Dermis lymphatic vessel endothelial cell (primary cell): ENCODE results near the gene MRPL58. TPM values are rescaled to one million over a fixed set of nuclear protein-coding genes. Genes with fewer than 3 reads are reported as not detected.

Source experiments
- total RNA-seq: library from RNA; depleted of rRNA; stranded (reverse); fragments of >200 nt; gene quantifications from 2 replicates; pipeline ENCODE4 v1.2.1, GENCODE V29; 2014

MRPL58 gene
- total RNA-seq, result 17.1 and 18.3 TPM in 2 replicates

GRCh38 chr17:75012346-75013091 lies at the start of gene MRPL58:
MRPL58 (plus strand) TSS chr17:75012670; CDS start chr17:75012687, 17 bp downstream.

GRCh38 chr17:74972107-74972972 lies 40.1 kb upstream of the MRPL58 start, which contains the start of gene HID1:
HID1 (minus strand) TSS chr17:74972759; CDS start chr17:74972656, 103 bp downstream.

GRCh38 chr17:74987418-74987908 lies 25.0 kb upstream of the MRPL58 start, which contains the start of gene CDR2L:
CDR2L (plus strand) TSS chr17:74987632; CDS start chr17:74988044, 412 bp downstream.

GRCh38 chr17:75046407-75047289 lies 34.2 kb downstream of the MRPL58 start, which contains the start of the genes ATP5PD and KCTD2:
ATP5PD (minus strand) TSS chr17:75046969; CDS start chr17:75042650, 4,319 bp downstream.
KCTD2 (plus strand) TSS chr17:75047225; CDS start chr17:75047251, 26 bp downstream.

Other genes starting within 250 kb of the MRPL58 start
- gene NAT9, start 236.3 kb upstream of the MRPL58 start, total RNA-seq, result 23.4 and 25.4 TPM in 2 replicates
- under 0.01 TPM in 1 of 2 replicates, not detected in the other for gene GRIN2C, start 152.8 kb upstream of the MRPL58 start, total RNA-seq
- gene FDXR, start 139.7 kb upstream of the MRPL58 start, total RNA-seq, result 19.3 and 20.4 TPM in 2 replicates
- not detected in 2 replicates for gene FADS6, start 119.0 kb upstream of the MRPL58 start, total RNA-seq
- not detected in 2 replicates for gene USH1G, start 89.4 kb upstream of the MRPL58 start, total RNA-seq
- not detected in 2 replicates for gene OTOP2, start 88.4 kb upstream of the MRPL58 start, total RNA-seq
- not detected in 2 replicates for gene OTOP3, start 76.8 kb upstream of the MRPL58 start, total RNA-seq
- 41.6 and 45.6 TPM in 2 replicates for gene HID1, start 39.9 kb upstream of the MRPL58 start, total RNA-seq
- 4.3 and 7.0 TPM in 2 replicates for gene CDR2L, start 25.0 kb upstream of the MRPL58 start, total RNA-seq
- gene ATP5PD, start 34.3 kb downstream of the MRPL58 start, total RNA-seq, result 202 and 234 TPM in 2 replicates
- 10.2 and 11.6 TPM in 2 replicates for gene KCTD2, start 34.6 kb downstream of the MRPL58 start, total RNA-seq
- gene SLC16A5, start 75.3 kb downstream of the MRPL58 start, total RNA-seq, result 5.0 and 5.2 TPM in 2 replicates
- gene ARMC7, start 97.3 kb downstream of the MRPL58 start, total RNA-seq, result 2.4 and 5.8 TPM in 2 replicates
- gene NT5C, start 119.1 kb downstream of the MRPL58 start, total RNA-seq, result 38.9 and 67.3 TPM in 2 replicates
- gene JPT1, start 141.8 kb downstream of the MRPL58 start, total RNA-seq, result 41.5 and 64.9 TPM in 2 replicates
- 132 and 135 TPM in 2 replicates for gene SUMO2, start 170.3 kb downstream of the MRPL58 start, total RNA-seq
- gene NUP85, start 193.0 kb downstream of the MRPL58 start, total RNA-seq, result 28.7 and 30.8 TPM in 2 replicates
- gene GGA3, start 248.9 kb downstream of the MRPL58 start, total RNA-seq, result 10.1 and 11.9 TPM in 2 replicates
- gene MRPS7, start 249.2 kb downstream of the MRPL58 start, total RNA-seq, result 58.2 and 62.2 TPM in 2 replicates